HG03139 (cell line): ENCODE measurements around the gene IRX6.

Experiments used
- ATAC-seq: cut with Tn5 transposase; IDR thresholded peaks from one replicate; pipeline ENCODE4 v1.9.1; 2021; ENCODE audit not compliant: unreplicated experiment

Gene IRX6

GRCh38 chr16:55322327-55322726 lies 1.7 kb upstream of the IRX6 start:
- ATAC-seq: no peak

- no peak for ATAC-seq
Observed at GRCh38 chr16:55324285-55325079, 479 bp downstream of the IRX6 start.

- no peak for ATAC-seq
Observed at GRCh38 chr16:55325080-55325447, 1.1 kb downstream of the IRX6 start.

GRCh38 chr16:55325458-55326109 lies 1.6 kb downstream of the IRX6 start:
- no peak for ATAC-seq

GRCh38 chr16:55326261-55327092 lies 2.5 kb downstream of the IRX6 start:
- no peak for ATAC-seq

GRCh38 chr16:55328611-55329569 lies 4.9 kb downstream of the IRX6 start:
- ATAC-seq: no peak

- no peak for ATAC-seq
Observed at GRCh38 chr16:55329791-55330428, 5.9 kb downstream of the IRX6 start.

- no peak for ATAC-seq
Observed at GRCh38 chr16:55330781-55331647, 7.0 kb downstream of the IRX6 start.

GRCh38 chr16:55331648-55332185 lies 7.7 kb downstream of the IRX6 start:
- ATAC-seq: no peak

- ATAC-seq: peak; percentile 56
Observed at GRCh38 chr16:55333684-55334083, 9.7 kb downstream of the IRX6 start.

- no peak for ATAC-seq
Observed at GRCh38 chr16:55338646-55339045, 14.6 kb downstream of the IRX6 start.

- ATAC-seq: no peak
Observed at GRCh38 chr16:55340445-55340844, 16.4 kb downstream of the IRX6 start.

- ATAC-seq: no peak
Observed at GRCh38 chr16:55341681-55342080, 17.7 kb downstream of the IRX6 start.

GRCh38 chr16:55346475-55346874 lies 22.5 kb downstream of the IRX6 start:
- no peak for ATAC-seq

GRCh38 chr16:55349867-55350266 lies 25.9 kb downstream of the IRX6 start:
- ATAC-seq: no peak

GRCh38 chr16:55350984-55351383 lies 27.0 kb downstream of the IRX6 start:
- ATAC-seq: no peak

- no peak for ATAC-seq
Observed at GRCh38 chr16:55351936-55352335, 27.9 kb downstream of the IRX6 start.

GRCh38 chr16:55357241-55357640 lies 33.2 kb downstream of the IRX6 start:
- ATAC-seq: no peak

GRCh38 chr16:55359946-55360345 lies 35.9 kb downstream of the IRX6 start:
- no peak for ATAC-seq
